Measurements from ENCODE around the gene LRRC10B. TPM values are rescaled to one million over a fixed set of nuclear protein-coding genes. Genes with fewer than 3 reads are reported as not detected.

Gene LRRC10B
- total and polyA plus RNA-seq, 12 donors, result 0.33 to 2.6 (median 0.70) TPM; not detected in 1

DNA sequence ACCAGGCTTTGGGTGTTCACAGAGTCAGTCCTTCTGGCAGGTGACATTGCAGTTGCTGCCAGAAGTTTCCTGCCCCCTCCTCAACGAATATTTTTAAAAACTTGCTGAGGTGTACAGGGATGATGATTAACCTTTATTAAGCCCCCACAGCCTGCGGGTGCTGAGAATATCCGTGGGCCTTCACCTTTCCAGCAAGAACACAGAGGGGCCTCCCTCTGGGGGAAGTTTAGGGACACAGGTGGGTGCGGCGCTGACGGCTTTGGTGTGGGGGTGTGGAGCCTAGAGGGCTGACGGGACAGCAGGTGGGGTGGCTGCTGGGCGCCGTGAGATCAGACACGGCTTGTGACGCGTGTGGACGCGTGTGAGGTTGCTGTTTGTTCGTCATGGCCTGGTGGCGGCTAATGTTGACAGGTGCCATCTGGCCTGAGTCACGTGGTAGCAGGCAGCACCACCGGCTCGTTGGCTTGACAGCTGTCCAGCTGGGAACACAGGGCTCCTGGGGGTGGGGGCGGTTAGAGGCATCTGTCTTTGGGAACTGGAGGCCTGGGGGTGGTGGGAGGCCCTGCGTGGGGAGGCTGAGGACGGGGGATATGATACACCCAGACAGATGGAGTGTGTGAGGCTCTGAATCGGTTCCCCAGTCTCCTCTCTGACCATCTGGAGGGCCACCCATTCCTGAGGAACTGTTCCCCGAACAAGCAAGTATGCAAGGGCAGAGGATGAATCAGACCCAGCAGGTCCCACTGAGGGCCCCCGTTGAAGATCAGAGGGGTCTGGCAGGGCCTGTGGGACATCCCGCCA is 12.5 kb upstream of the LRRC10B start:
- ATAC-seq (peak in 4 of 8 donors; percentile 17 to 57 (median 32)), DNase-seq (no peak)
- TF ChIP-seq, protein P1, sequence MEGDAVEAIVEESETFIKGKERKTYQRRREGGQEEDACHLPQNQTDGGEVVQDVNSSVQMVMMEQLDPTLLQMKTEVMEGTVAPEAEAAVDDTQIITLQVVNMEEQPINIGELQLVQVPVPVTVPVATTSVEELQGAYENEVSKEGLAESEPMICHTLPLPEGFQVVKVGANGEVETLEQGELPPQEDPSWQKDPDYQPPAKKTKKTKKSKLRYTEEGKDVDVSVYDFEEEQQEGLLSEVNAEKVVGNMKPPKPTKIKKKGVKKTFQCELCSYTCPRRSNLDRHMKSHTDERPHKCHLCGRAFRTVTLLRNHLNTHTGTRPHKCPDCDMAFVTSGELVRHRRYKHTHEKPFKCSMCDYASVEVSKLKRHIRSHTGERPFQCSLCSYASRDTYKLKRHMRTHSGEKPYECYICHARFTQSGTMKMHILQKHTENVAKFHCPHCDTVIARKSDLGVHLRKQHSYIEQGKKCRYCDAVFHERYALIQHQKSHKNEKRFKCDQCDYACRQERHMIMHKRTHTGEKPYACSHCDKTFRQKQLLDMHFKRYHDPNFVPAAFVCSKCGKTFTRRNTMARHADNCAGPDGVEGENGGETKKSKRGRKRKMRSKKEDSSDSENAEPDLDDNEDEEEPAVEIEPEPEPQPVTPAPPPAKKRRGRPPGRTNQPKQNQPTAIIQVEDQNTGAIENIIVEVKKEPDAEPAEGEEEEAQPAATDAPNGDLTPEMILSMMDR (IDR thresholded peaks at IDR 0.05), result no peak
- 57 to 66% methylated on average over 26 of the region's 26 CpGs for WGBS, 2 donors
- peaks cover 0 to 27% (median 13%) of the 10 kb centered on the region in 9 donors for H3K4me1 ChIP-seq
- H3K27me3 ChIP-seq, result no peaks in the 10 kb centered on the region
- no peak overlapping the region for H3K4me3 ChIP-seq
- intact Hi-C loops (cut with DNase I), result no loop called here
- H3K27ac ChIP-seq, result peak overlapping the region in 4 of 10 donors; percentile 26 to 75 (median 67)
- no peaks in the 10 kb centered on the region for H3K9me3 ChIP-seq
- no peaks in the 10 kb centered on the region for H3K36me3 ChIP-seq

DNA sequence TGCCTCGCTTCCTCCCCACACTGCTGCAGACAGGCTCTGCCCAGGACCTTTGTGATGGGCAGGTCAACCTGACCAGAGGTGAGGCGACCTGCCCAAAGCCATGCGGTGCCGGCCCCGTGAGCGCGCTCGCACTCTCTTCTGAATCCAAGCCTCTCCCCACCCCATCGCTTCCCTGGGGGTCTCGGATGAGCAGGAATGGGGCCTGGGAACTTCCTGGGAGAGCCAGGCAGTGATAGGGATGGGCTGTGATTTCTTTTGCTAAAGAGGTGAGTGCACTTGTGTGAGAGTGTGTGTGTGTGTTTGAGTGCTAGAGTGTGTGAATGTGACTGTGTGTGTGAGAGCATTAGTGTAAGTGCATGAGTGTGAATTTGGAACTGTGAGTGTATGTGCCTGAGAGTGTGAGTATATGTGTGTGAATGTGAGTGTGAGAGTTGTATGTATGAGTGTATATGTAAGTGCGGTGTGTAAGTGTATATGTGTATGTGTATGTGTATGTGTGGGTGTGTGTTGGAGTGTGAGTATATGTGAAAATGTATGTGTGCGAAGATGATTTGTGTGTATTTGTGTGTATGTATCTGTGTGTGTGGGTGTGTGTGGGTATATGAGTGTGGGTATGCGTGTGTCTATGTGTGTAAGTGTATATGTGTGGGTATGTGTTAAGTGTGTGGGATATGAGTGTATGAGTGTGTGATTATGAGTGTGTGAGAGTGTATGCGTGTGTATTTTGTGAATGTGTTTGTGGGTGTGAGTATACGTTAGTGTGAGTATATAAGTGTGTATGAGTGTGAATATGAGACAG is 11.7 kb upstream of the LRRC10B start:
- Histone ChIP-seq H3K4me1 (peaks cover 0 to 26% (median 11%) of the 10 kb centered on the region in 9 donors), H3K27ac (no peak overlapping the region), H3K36me3 (no peaks in the 10 kb centered on the region), H3K27me3 (no peaks in the 10 kb centered on the region), H3K4me3 (no peak overlapping the region), H3K9me3 (no peaks in the 10 kb centered on the region)
- TF ChIP-seq, protein P1 (IDR thresholded peaks at IDR 0.05), result no peak
- ATAC-seq (no peak), DNase-seq (no peak)
- intact Hi-C loops (cut with DNase I), result no loop called here
- 92 to 95% methylated on average over 15 of the region's 15 CpGs for WGBS, 2 donors

DNA sequence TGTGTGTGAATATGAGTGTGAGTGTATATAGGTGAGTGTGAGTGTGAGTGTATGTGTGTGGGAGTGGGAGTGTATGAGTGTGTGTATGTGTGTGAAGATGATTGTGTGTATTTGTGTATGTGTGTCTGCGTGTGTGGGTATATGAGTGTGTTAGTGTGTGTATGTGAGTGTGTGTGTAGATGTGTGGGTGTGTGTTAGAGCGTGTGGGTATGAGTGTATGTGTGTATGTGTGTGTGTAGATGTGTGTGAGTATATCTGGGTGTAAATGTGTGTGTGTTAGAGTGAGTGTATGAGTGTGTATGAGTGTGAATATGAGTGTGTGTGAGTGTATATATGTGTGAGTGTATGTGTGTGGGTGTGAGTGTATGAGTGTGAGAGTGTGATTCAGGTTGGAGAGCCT is 11.1 kb upstream of the LRRC10B start:
- Histone ChIP-seq H3K4me1 (peaks cover 0 to 26% (median 11%) of the 10 kb centered on the region in 9 donors), H3K4me3 (no peak overlapping the region), H3K36me3 (no peaks in the 10 kb centered on the region), H3K27ac (no peak overlapping the region), H3K9me3 (no peaks in the 10 kb centered on the region), H3K27me3 (no peaks in the 10 kb centered on the region)
- TF ChIP-seq, protein P1 (IDR thresholded peaks at IDR 0.05), result no peak
- intact Hi-C loops (cut with DNase I), result no loop called here
- 49 to 95% methylated on average over 2 of the region's 2 CpGs for WGBS, 2 donors
- no peak for DNase-seq
- no peak for ATAC-seq

DNA sequence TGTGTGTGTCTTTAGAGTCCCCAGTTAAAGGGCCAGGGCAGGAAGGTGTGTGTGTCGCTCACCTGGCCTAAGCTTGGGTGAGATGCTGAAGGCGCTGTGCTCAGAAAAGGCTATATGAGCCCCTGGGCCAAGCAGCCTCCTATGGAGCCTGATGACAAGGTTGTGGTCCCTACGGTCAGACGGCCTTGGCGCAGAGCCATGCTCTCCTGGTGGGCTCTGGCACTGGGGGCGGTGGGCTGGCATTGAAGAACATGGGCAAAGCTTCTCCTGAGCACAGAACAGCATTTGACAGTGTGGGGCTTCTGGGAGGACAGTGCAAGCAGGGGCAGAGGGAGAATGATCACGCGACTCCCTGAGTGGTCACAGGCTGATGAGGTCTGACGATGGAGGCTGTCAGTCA is 10.7 kb upstream of the LRRC10B start:
- no peaks in the 10 kb centered on the region for H3K27me3 ChIP-seq
- intact Hi-C loops (cut with DNase I), result no loop called here
- H3K27ac ChIP-seq, result no peak overlapping the region
- H3K9me3 ChIP-seq, result no peaks in the 10 kb centered on the region
- ATAC-seq (no peak), DNase-seq (no peak)
- H3K36me3 ChIP-seq, result no peaks in the 10 kb centered on the region
- H3K4me1 ChIP-seq, result peaks cover 0 to 26% (median 11%) of the 10 kb centered on the region in 9 donors
- WGBS, 2 donors, result 79% methylated on average over 9 of the region's 9 CpGs
- H3K4me3 ChIP-seq, result no peak overlapping the region
- TF ChIP-seq, protein P1 (IDR thresholded peaks at IDR 0.05), result no peak

All from heart right ventricle (tissue), 16 donors.